IPS DF 4.7 (cell line): ENCODE results near the gene TRIM31.
A peak's percentile ranks its signal among the peaks of the same experiment; 100 is the strongest.

ENCODE experiments used
- DNase-seq: peaks from one replicate; pipeline ENCODE4 v3.0.0-alpha.2; 2013; ENCODE audit warnings: low spot score; ENCODE audit errors: extremely low read depth

Gene TRIM31

DNA sequence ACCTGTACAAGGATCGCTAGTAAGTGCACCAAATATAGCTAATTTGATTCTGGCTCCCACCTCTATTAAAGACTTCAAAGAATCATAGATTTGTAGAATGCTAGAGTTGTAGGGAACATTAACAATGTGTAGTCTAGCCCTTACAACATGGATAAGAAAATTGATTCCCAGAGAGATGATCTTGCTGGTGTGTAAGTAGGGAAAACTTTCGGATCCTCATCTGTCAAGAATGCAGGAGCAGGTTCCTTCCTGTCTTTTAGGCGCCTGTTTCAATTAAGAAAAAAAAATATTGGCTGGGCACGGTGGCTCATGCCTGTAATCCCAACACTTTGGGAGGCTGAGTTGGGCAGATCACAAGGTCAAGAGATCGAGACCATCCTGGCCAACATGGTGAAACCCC, 25.0 kb downstream of the TRIM31 start:
- no peak for DNase-seq

DNA sequence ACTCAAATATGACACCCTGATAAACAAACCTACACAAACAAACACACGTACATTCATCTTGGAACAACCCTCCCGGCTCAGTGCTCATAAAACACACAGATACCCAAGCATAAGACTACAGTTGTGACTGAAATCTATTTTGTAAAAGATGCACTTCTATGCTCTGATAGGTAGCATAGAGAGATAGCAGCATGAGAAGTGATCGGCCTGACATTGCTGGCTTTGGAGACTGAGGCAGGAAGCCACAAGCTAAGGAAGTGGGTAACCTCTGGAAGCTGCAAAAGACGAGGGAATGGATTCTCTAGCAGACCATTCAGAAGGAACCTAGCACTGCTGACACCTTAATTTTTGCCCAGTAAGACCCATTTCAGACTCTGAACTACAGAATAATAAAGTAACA, 35.7 kb downstream of the TRIM31 start:
- no peak for DNase-seq

DNA sequence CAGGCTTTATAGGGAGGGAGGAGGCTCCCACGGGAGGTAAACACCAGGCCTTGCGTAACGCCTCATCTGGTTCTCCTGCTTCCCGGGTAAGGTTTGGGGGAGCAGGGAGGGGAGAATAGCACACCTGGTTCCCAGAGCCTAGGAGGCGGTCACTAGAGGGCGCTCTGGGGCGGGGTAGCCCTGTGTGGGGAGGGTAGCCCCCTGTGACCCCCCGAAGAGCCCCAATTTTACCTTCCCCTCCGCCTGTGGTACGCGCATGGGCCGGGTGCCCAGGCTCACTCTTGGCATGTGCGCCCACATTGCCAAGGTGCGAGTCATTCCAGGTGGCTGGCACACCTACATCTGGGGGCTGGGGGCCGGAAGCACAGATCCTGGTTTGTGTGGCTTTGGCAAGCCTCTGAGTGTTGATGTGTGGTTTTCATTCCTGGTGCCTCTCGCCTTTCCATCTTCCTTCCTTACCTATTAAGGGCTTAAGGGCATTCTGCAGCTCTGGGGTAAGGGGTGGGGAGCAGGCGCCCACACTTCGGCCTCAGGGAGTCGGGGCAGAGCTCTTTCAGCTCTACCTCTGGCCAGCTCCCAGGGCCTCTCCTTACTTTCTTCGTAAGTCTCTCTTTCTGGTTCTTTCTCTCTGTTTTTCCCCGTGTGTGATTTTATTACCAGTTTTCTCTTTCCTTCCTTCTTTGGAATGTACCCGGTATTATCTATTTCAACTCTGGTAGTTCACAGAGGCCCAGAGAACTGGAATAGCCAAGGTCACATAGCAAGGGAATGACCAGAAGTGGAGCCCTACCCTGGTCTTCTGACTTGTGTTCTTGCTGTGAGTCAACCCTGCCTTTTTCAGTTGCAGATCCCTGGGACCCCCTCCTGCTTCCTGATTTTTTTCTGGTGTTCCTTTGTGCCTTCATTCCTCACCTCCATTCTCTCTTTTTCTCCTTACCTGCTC, 36.8 kb downstream of the TRIM31 start:
- no peak for DNase-seq

DNA sequence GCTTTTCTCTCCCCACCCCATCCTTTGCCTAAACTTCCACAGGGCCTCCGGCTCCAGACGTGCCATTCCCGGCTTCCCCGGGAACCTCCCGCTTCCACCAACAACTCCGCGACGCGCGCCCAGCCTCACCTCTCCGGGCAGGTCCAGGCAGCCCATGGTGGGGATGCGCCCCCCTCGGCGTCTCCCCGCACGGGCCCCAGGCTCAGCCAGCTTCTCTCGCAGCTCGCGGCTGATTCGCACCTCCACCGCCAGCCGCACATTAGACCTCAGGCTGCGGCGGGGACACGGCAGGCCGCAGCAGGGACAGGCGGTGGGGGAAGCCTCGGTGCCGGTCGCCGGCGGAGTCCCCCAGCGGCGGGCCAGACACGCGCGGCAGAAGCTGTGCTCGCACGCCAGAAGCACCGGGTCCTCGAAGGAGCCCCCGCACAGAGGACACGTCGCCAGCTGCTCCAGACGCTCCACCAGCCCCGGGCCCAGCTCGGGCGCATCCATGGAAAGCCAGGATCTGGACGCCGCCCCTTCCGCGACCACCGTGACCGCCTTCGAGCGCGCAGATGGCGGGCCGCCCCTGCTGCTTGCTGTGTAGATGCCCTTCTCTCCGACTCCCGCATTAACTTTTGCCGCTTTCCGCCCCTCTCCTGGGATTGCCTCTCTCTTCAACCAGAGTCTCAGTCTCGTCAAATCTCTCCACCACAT, 37.6 kb downstream of the TRIM31 start, which contains the start of gene RNF39:
Gene RNF39 (minus strand): TSS at position 676 of the 696 bp plus-strand sequence. CDS start 184 bp downstream, at position 492.
- DNase-seq: no peak

DNA sequence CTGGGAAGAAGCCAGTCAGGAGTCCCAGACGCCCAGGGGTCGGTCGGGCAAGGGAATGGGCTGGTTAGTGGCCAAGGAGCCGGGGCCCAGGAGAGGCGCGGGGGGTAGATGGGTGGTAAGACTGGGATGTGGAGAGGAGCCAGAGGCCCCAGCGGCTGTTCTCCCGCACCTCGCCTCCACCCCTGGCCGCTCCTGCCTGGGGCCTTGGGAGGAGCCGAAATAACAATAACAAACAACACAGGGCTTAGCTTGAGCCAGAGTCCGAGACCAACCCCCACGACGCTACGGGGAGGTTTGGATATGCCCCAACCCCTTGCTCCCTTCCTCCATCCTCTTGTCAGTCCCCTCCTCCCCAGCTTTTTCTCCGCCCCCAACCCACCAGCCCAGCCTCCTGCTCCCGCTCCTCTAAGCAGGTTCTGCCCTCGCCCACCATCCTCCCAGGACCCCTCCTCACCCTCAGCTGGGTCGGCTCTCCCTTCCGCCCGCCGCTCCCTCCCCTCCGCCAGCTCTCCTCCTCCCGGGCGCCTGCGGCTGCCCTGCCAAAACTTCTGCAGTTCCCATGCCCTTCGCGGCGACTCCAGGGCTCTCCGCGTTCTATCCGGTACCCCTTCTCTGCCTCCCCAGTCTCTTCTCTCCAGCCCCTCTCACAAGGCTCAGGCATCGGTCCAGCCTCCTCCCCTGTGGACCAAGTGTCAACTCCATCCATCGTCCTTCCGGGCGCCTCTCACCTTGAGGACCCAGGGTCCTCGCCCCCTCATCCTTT, 38.4 kb downstream of the TRIM31 start:
- no peak for DNase-seq

DNA sequence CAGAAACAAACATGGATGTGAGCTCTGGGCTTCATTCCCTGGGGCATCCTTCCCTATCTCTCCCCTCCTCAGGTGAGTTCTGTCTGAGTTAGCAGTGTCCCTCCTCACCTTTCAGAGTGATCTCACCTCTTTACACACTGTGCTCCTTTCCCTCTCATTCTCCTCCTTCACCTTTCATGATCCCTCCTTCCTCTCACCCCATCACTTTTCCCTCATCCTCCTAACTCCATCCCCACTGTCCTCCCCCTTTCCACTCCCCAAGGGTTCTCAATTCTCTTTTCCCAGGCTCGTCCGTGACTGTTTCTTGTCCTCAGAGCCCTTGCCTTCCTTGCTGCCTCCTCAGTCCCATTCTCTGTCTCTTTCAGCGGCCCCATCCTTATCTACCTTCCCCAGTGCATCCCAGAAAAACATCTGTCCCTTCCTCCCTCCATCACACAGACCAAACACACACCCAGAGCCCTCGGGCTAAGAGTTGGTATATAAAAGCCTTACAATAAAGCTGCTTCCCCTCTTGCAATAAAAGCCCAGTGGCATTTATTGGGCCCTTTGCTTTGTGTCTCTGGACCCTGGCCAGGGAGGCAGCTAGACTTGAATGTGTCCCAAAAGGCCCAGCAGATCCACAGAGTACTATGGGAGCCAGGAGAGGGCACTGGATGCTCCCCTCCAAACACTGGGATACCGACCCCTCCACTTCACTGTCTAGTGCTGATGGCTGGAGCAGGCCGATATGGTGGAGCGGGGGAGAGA, 39.2 kb downstream of the TRIM31 start:
- no peak for DNase-seq

DNA sequence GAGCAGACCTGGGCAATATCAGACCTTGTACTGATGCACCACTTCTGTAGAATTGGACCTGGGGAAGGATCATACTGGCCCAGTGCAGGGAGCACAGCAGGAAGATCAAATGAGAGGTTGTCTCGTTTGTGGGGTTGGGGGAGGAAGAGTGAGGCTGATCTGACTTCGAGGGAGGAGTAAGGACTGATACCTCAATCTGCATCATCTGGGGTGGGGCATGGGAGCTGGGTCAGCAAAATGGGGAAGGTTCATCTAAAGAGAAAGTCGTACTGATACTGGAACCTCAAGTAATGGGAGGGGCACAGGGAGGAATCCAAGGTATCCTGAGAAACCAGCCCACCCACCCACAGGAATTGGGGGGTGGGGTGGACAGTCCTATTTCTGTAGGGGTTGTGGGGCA, 41.0 kb downstream of the TRIM31 start:
- no peak for DNase-seq

DNA sequence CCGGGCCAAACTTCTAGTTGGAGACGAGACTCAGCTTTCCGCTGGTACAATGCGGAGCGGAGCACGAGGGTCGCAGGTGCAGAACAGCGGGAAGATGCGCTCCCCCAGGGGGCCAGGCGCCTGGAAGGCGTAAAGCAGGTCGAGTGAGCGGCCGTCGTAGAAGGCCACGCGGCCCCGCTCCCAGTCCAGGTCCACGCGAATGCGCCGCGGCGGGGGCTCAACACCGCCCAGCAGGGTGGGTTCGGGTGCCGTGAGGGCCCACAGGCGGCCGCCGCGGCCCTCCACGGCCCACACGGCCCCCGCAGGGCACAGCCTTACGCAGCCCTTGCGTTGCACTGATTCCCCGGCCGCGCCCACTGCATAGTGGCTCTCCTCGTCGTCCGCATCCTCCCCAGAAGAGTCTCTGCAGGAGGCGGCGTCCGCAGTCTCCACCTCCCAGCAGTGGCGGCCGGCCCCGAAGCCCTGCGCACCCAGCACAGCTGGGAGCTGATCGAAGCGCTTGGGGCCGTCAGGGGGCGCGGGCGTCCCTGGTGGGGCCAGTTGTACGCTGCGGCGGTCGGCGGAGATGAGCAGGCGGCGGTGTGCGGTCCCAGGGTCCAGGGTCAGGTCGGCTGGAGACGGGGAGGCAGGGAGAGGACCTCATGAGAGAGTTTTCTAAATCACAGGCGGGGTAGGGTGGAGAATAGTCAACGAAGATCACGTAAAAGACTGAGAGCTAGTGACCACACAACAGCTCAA, 41.6 kb downstream of the TRIM31 start:
- no peak for DNase-seq

DNA sequence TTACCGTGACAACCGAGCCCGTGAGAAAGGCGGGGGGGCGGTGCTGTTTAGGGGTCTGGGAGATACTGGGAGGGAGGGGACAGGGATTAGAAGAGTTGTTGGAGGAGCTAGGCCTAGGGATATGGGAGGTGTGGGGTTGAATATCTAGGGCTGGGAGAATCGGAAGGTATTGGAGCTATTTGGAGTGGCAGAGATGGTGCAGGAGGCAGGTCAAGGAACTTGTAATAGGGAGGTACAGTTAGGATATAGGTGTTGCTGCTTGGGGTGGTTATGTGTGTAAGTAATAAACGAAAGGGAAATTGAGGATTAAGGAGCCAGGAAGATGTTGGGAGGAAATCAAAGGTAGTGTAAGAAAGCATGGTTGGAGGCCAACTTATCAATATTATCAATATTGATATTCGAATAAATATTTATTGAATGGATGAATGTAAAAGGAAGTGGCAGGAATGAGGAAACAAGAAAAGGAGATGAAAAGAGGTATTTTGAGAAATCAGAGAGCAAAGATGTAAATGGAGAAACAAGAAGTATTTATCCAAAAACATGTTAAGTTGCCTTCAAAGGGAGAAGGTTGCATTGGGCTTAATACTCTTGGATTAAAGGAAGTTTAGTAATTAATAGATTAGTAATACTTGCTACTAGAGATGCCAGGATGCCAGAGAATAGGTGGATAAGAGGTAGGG, 45.3 kb downstream of the TRIM31 start:
- no peak for DNase-seq

DNA sequence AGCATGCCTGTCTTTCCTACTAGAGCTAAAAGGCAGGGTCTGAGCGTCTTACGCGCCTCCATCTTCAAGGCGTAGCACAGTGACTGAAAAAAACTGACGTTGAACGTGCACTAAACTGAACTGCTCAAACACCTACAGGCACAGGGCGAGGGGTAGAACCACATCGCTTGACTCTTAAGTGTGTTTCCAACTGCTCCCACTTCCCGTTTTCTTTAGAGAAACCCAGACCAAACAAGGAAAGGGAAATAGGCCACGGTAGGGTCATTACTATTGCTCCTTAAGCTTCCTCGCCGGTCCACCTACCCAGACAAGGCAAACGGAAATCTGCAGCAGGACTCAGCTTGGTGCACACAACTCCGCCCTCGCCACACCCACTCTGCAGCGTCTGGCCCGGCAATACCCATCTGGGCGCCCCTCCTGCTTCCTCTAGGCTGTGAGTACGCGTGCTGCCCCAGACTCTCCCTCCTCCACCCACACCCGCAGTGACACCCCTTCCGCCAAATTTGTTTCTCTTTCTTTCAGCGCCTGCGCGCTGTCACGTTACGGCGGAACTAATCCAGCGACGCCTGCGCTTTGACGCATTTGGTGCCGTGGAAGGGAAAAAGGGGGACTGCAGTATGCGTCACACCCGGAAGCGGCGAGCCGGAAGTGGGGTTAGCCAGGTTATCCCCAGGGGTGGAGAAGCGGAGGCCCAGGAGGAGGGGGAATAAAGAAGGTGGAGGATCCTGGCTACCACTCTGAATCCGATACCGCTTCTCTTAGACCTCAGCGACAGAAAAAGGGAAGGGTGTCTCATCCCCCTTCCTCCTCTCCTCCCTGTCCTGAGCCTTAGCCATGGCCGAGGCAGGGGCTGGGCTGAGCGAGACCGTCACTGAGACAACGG, 46.1 kb downstream of the TRIM31 start, which contains the start of gene PPP1R11:
Gene PPP1R11 (plus strand): TSS at position 622 of the 883 bp plus-strand sequence. CDS start 213 bp downstream, at position 835.
- DNase-seq: peak; percentile 97

DNA sequence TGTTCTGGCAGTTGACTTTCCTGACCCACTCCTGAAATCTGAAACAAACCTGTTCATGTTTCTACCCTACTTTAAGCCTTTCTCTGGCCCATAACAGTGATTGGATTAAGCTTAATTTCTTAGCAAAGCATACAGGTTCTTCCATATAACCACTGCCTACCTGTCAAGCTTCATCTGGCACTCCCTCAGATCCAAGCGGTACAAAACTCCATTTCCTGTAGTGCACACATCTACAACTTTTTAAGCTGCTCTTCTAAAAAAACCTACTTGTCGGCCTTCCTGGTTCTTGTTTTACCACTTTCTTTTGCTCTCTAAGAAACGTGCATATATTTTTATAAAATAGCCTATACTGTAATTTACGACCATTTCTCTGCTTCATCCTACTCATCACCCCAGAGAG, 46.8 kb downstream of the TRIM31 start:
- no peak for DNase-seq

DNA sequence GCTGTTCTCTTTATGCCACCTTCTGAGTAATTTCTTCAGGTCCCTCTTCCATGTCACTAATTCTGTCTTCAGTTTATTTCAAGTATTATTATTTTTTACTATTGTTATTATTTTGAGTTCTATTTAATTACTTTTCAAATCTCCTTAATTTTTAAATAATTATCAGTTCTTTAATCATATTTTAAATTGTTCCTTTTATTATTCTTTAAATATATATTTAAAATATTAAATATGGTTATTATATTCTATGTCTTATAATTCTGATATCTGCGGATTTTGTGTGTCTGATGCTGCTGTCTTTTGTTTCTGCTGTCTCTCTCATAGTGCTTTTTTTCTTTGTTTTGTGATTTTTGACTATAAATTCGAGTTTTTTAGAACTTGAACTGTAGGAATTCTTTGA, 49.6 kb downstream of the TRIM31 start:
- no peak for DNase-seq

DNA sequence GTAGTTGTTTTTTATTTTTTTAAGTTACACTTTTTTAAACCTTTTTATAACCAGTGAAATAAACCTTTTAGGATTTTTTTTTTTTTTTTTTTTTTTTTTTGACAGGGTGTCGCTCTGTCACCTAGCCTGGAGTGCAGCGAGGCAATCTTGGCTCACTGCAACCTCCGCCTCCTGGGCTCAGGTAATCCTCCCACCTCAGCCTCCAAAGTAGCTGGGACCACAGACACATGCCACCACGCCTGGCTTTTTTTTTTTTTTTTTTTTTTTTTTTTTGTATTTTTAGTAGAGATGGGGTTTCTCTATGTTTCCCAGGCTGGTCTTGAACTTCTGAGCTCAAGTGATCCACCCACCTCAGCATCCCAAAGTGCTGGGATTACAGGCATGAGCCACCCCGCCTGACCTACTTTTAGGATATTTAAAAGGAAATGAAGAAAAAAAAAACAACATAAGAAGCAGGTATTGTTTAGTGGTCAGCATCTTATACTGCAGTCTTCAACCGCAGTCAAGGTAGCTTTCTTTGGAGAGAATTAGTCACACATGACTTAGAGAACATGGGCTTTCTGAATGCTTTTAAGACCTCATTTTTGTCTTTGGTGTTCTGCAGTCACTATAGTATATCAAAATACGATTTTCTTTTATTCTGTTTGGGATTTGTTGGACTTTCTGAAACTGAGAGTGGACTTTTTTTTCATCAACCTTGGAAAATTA, 50.3 kb downstream of the TRIM31 start:
- no peak for DNase-seq

DNA sequence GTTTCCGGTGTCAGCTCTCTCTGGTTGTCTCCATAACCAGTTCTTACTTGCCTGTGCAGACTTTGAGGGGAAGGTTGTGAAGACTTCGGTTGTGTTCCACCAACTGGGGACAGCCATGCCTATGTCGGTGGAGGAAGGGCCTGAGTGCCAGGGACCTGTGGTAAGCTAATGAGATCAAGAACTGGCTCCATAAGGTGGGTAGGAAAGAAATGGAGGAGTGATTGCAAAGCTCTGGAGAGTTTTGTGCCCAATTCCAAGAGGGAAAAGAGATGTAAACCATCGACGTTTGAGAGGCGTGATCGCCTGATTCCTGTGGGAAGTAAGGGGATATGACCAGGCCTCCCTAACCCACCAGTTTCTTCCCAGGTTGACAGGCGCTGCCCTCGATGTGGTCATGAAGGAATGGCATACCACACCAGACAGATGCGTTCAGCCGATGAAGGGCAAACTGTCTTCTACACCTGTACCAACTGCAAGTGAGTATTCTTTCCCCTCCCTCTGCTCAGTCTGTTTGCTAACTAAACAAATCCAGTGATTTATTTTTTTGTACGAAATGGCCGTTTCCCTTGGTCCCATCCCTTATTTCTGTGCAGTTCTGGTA, 50.9 kb downstream of the TRIM31 start:
- no peak for DNase-seq

DNA sequence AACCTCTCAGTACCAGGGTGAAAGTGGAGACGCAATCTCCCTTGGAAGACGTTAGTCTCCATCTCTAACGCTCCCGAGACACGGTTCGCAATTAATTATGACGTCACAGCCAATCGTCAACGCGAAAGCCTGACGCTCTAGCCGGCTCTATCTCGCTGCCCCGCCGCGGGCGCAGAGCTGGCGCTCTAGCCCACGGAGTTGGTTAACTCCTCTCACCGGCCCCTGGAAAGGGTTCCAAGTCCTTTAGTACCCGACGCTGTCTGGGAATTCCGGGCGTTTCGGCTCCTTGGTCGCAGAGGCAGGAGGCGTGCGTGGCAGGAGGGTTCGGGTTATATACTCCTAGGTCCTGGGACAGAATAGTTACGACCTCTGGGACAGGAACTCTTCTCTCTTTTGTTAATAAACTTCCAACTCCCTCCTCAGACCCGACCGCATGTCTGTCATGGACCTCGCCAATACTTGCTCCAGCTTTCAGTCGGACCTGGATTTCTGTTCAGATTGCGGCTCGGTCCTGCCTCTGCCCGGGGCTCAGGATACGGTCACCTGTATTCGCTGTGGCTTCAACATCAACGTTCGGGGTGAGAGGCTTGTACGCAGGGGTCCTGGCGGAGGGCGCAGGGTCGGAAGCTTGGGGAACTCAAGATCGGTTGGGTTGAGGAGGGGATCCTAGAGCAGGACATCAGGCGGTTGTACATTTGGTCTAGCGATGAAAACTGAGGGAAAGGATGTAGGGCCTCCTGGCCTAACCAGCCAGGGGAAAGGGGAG, 51.6 kb downstream of the TRIM31 start, which contains the start of gene POLR1H:
Gene POLR1H (plus strand): TSS at position 174 of the 766 bp plus-strand sequence. CDS start 260 bp downstream, at position 434.
- no peak for DNase-seq

DNA sequence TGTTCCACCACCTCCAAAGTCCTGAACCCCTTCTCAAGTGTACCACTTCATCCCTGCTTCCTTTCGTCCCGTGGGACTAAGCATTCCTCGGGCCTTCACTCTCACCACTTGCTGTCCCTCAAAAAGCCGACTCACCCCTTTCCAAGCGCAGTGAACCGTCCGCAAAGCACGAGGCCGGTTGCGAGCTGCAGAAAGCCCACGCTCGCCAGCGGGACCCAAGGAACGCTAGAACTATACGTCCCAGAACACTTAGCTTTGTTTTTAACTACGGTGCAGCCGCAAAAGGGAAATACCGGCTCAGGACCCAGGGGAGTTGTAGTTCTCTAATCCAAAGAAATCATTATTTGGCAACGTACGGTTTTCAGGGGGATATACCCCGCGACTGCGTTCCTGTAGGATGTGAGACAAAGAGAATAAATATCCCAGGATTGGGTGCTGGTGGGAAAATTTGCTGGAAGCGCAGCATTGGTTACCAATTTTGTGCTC, 52.2 kb downstream of the TRIM31 start:
- DNase-seq: no peak

DNA sequence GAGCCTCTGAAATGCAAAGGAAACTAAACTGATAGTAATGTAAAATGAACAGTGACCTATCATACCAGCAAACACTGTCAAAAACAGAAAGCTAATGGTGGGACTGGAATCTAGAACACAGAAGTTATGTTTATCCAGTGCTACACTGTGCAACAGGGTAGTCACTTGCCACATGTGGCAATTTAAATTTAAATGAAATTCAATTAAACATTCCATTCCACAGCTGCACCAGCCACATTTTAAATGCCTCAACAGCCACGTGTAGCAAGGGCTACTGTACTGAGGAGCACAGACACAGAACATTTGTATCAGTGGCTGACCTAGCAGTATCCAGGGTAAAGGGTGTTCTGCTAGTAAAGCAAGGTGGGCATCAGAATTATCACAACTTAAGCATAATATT, 57.4 kb downstream of the TRIM31 start:
- no peak for DNase-seq
